SU-DHL-6 (cell line): Measurements from ENCODE around the gene ALPK3.

Experiments
- H2AFZ ChIP-seq: fragments of 200-600 bp; sonication (generic); 2 replicates; pipeline ENCODE4 v1.6.1; 2014; ENCODE audit warnings: low read depth, mild to moderate bottlenecking, moderate library complexity, mixed read lengths, antibody characterized with exemption, low read length; ENCODE audit not compliant: severe bottlenecking
- H3F3A ChIP-seq: fragments of 200-600 bp; shearing (Covaris generic); 2 replicates; pipeline ENCODE4 v1.6.0; 2016; ENCODE audit warnings: antibody characterized with exemption, mild to moderate bottlenecking; ENCODE audit not compliant: insufficient read depth
- H3K27ac ChIP-seq: fragments of 200-600 bp; sonication (generic); 2 replicates; pipeline ENCODE4 v1.5.1; 2016; ENCODE audit warnings: low read depth, mild to moderate bottlenecking, low read length, moderate library complexity, mixed read lengths
- H3K27me3 ChIP-seq: fragments of 200-600 bp; sonication (generic), shearing (Covaris generic); 2 replicates; pipeline ENCODE4 v1.6.0; 2014; ENCODE audit warnings: mild to moderate bottlenecking, low read length
- H3K36me3 ChIP-seq: fragments of 200-600 bp; sonication (generic); 2 replicates; pipeline ENCODE4 v1.6.1; 2014; ENCODE audit warnings: mild to moderate bottlenecking, low read length, mixed read lengths
- H3K4me2 ChIP-seq: fragments of 300-600, 200-600 bp; shearing (Covaris generic), sonication (generic); 2 replicates; pipeline ENCODE4 v1.6.0; 2014; ENCODE audit warnings: low read length, low read depth, mild to moderate bottlenecking; ENCODE audit not compliant: poor library complexity, severe bottlenecking
- H3K4me3 ChIP-seq: fragments of 200-600 bp; sonication (generic); 2 replicates; pipeline ENCODE4 v1.5.1; 2014; ENCODE audit warnings: antibody characterized with exemption, low read length, mild to moderate bottlenecking, mixed read lengths; ENCODE audit not compliant: insufficient read depth, poor library complexity, severe bottlenecking
- H3K79me2 ChIP-seq: fragments of 200-600 bp; sonication (generic); 2 replicates; pipeline ENCODE4 v1.6.1; 2014; ENCODE audit warnings: mild to moderate bottlenecking, low read length, moderate library complexity; ENCODE audit not compliant: insufficient read depth
- H3K9ac ChIP-seq: fragments of 200-600 bp; sonication (generic); 2 replicates; pipeline ENCODE4 v1.7.0; 2014; ENCODE audit warnings: mild to moderate bottlenecking, low read length
- H3K9me2 ChIP-seq: fragments of 200-600 bp; sonication (generic); replicated peaks from 2 replicates; pipeline ENCODE4 v1.6.1; 2014; ENCODE audit warnings: low read length; ENCODE audit not compliant: insufficient read depth
- H3K9me3 ChIP-seq: fragments of 200-600 bp; sonication (generic); 2 replicates; pipeline ENCODE4 v1.6.1; 2014; ENCODE audit warnings: low read length, mixed read lengths; ENCODE audit not compliant: insufficient read depth
- H4K20me1 ChIP-seq: fragments of 200-600 bp; sonication (generic); 2 replicates; pipeline ENCODE4 v1.6.1; 2014; ENCODE audit warnings: low read depth, mild to moderate bottlenecking, antibody characterized with exemption, low read length, moderate library complexity, mixed read lengths
- CTCF ChIP-seq: fragments of 200-600 bp; sonication (generic); IDR thresholded peaks from one replicate; pipeline ENCODE4 v1.5.1; 2017; ENCODE audit warnings: antibody characterized with exemption, mild to moderate bottlenecking, low read length, moderate library complexity; ENCODE audit not compliant: insufficient read depth, poor library complexity, severe bottlenecking
- EZH2phosphoT487 ChIP-seq: fragments of 200-600 bp; sonication (generic), shearing (Covaris generic); conservative IDR thresholded peaks from 2 replicates; pipeline ENCODE4 v1.6.1; 2018; ENCODE audit warnings: mild to moderate bottlenecking, antibody characterized with exemption, low read length, moderate library complexity, mixed read lengths

The ALPK3 gene

DNA sequence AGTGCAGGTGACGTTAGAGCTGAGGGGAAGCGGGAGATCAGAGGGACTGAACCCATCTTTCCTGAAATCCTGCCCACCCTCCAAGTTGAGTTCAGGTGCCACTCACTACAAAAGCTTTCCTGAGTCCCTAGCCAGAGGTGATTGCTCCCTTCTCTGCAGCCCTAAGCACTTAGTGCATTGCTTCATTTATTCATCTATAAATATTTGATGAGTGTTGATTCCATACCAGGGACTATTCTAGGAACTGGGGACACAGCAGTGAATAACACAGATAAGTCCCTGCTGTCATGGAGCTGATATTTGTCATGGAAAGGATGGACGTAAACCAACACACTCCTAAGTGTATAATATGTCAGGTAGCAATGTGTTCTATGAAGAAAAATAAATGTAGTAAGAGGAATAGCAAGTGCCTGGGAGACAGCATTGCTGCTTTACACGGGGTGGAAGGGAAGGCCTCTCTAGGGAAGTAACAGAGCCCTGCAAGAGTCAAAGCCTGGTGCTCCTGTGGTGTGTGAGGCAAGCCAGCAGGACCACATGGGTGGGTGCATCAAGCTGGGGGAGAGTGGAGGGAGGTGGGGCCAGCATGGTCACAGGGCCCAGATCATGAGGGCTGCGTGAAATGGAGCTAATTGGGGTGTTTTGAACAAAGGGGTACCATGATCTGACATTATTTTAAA is 18.6 kb downstream of the ALPK3 start:
- no peaks in the 10 kb centered on the region for H3K9me2 ChIP-seq
- H3K4me3 ChIP-seq = no peak overlapping the region
- no peak overlapping the region for H3K9ac ChIP-seq
- no peaks in the 10 kb centered on the region for H4K20me1 ChIP-seq
- H3K36me3 ChIP-seq = no peaks in the 10 kb centered on the region
- no peak overlapping the region for H2AFZ ChIP-seq
- no peaks in the 10 kb centered on the region for H3K9me3 ChIP-seq
- H3K79me2 ChIP-seq = no peaks in the 10 kb centered on the region
- H3F3A ChIP-seq = no peaks in the 10 kb centered on the region
- H3K27ac ChIP-seq = no peak overlapping the region
- H3K4me2 ChIP-seq = no peak overlapping the region
- no peak for TF ChIP-seq CTCF
- TF ChIP-seq EZH2phosphoT487 = no peak
- H3K27me3 ChIP-seq = no peaks in the 10 kb centered on the region

GRCh38 chr15:84836844-84837243 is 19.7 kb downstream of the ALPK3 start:
- H4K20me1 ChIP-seq = no peaks in the 10 kb centered on the region
- no peaks in the 10 kb centered on the region for H3K79me2 ChIP-seq
- H2AFZ ChIP-seq = no peak overlapping the region
- H3K4me2 ChIP-seq = no peak overlapping the region
- H3F3A ChIP-seq = no peaks in the 10 kb centered on the region
- H3K9me3 ChIP-seq = no peaks in the 10 kb centered on the region
- H3K4me3 ChIP-seq = no peak overlapping the region
- H3K9me2 ChIP-seq = no peaks in the 10 kb centered on the region
- no peaks in the 10 kb centered on the region for H3K27me3 ChIP-seq
- no peak overlapping the region for H3K27ac ChIP-seq
- H3K9ac ChIP-seq = no peak overlapping the region
- no peaks in the 10 kb centered on the region for H3K36me3 ChIP-seq
- TF ChIP-seq EZH2phosphoT487 = no peak
- no peak for TF ChIP-seq CTCF

DNA sequence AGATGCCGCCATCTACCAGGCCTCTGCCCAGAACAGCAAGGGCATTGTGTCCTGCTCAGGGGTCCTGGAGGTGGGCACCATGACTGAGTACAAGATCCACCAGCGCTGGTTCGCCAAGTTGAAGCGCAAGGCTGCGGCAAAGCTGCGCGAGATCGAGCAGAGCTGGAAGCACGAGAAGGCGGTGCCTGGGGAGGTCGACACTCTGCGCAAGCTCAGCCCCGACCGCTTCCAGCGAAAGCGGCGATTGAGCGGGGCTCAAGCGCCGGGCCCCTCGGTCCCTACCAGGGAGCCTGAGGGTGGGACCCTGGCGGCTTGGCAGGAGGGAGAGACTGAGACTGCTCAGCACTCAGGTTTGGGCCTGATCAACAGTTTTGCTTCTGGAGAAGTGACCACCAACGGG is 22.6 kb downstream of the ALPK3 start:
- Histone ChIP-seq H3K9me2 (no peaks in the 10 kb centered on the region), H3K9me3 (no peaks in the 10 kb centered on the region), H3K27me3 (no peaks in the 10 kb centered on the region), H3K4me2 (no peak overlapping the region), H4K20me1 (no peaks in the 10 kb centered on the region), H2AFZ (no peak overlapping the region), H3K9ac (no peak overlapping the region), H3K36me3 (no peaks in the 10 kb centered on the region), H3K4me3 (no peak overlapping the region), H3K79me2 (no peaks in the 10 kb centered on the region), H3K27ac (no peak overlapping the region), H3F3A (no peaks in the 10 kb centered on the region)
- TF ChIP-seq EZH2phosphoT487 = no peak
- TF ChIP-seq CTCF = no peak
